ENCODE results near the gene DYRK1B. TPM values are rescaled to one million over a fixed set of nuclear protein-coding genes. Genes with fewer than 3 reads are reported as not detected.
A peak's percentile ranks its signal among the peaks of the same experiment; 100 is the strongest.
"Not testable (repeated sequence)": the region's sequence is repeated elsewhere in the genome, so short reads cannot be mapped to it uniquely, and the experiment has no call there.

The DYRK1B gene
- total RNA-seq (2021) (16.0 and 19.0 TPM in 2 replicates), Bru-seq, nascent RNA (percentile 59 among the genes with signal in this experiment), BruChase-seq, experiment 1, labeled RNA remaining after a 2-hour chase (percentile 57 among the genes with signal in this experiment), BruChase-seq, experiment 2, labeled RNA remaining after a 6-hour chase (percentile 58 among the genes with signal in this experiment)
- long read RNA-seq, transcript DYRK1B-201 (11 exons, 2,535 nt): major isoform, 17 of 24 reads
- long read RNA-seq, partial matches to known transcripts: 4 of 24 reads
- long read RNA-seq, other reads (novel, unspliced or antisense): 0 of 24 reads

DNA sequence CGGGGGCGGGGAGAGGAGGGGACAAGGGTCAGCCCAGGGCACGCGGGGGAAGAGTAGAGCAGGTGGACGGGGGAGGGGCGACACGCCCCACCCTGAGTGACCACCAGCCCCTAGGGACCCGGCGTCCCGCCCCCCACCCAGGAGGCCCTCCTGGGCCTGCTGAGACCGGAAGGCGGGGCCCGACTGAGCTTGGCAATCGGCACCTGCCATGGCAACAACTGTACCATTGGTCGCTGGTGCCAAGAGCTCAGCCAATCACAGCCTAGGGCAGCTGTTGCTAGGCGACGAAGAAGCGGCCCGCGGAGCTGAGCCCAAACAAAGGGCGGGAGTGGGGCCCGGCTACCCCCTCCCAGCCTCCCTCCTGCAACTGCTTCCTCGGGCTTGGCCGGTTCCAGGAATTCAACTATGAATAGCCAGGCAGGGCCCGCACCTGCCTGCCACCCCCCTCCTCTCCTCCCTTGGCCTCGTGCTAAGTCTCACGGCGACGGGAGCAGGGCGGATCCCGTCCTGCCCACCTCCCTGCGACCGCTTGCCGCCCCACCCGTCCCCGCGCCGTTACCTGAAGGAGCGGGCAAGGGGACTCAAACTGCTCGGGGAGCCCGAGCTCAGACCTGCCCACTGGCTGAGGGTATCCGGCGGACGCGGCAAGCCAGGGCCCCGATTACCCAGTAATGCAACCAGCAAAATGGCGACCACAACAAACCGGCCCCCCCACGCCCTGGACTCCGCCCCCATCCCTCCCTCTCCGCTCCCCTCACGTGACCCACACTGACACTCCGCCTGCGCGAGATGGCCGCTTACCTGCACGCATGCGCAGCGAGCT lies at the start of gene DYRK1B:
TSS of gene DYRK1B (minus strand) at position 699 of the 823 bp plus-strand sequence. CDS start 2,295 bp downstream, outside the sequence.
- peak; percentile 98 for DNase-seq (ENCODE audit: low spot score)
- peaks cover 9% of the 10 kb centered on the region for H3K4me1 ChIP-seq (ENCODE audit: insufficient read depth, low read length, poor library complexity, severe bottlenecking)
- ChIA-PET POLR2A (ENCODE audit: low non-redundant PET) (interaction anchor here (0.6 to 0.8 kb wide), 7 partner anchors 13 to 537 kb away, joined by 3 to 17 read pairs (median 3); partner anchors contain the start of genes FBL and MED29), CTCF (interaction anchor here (0.6 to 1.7 kb wide), 5 partner anchors 9 to 583 kb away, joined by 4 to 5 read pairs (median 4); partner anchors contain the start of gene FBL)
- peaks cover 57% of the 10 kb centered on the region for H3K36me3 ChIP-seq (ENCODE audit: insufficient read depth, low read length, poor library complexity, severe bottlenecking)
- TF ChIP-seq EZH2 (IDR thresholded peaks at IDR 0.05; ENCODE audit: borderline replicate concordance, low read depth, low read length, poor library complexity, severe bottlenecking): no peak
- TF ChIP-seq CTCF (conservative IDR thresholded peaks at IDR 0.05; ENCODE audit: low read depth, low read length): no peak
- BruUV-seq (replicated peaks): no TSS peak
- no peaks in the 10 kb centered on the region for H3K9me3 ChIP-seq (ENCODE audit: low read depth, low read length, poor library complexity, severe bottlenecking)
- no peaks in the 10 kb centered on the region for H3K27me3 ChIP-seq (replicated peaks; ENCODE audit: insufficient read depth, low read depth, low read length, poor library complexity)
- H3K4me3 ChIP-seq (ENCODE audit: low read depth, low read length, poor library complexity, severe bottlenecking): peak within 1 kb of the TSS; percentile 93
- intact Hi-C loops (cut with micrococcal nuclease; ENCODE audit: unreplicated experiment): no loop called here
- peak within 1 kb of the TSS; percentile 91 for H3K27ac ChIP-seq (ENCODE audit: low read depth, low read length, poor library complexity, severe bottlenecking)

DNA sequence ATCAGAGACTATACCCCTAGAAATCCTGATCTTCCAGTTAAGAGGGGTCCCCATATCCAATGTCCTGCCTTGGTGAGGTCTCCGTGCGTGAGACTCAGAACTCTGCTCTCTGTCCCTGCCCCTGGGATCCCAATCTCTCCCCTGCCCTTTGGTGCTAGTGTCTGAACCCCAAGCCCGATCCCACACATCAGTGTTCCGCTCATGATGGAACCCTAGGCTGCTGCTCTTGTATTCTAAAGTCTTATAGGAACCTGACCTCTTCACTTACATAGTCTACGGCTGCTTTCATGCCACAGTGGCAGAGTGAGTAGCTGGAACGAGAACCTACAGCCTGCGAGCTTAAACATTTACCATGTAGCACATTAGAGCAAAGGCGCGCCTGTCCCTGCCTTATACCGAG lies 48.7 kb upstream of the DYRK1B start:
- CTCF ChIA-PET; H3K4me3 ChIP-seq (ENCODE audit: low read depth, low read length, poor library complexity, severe bottlenecking); H3K9me3 ChIP-seq (ENCODE audit: low read depth, low read length, poor library complexity, severe bottlenecking): not testable (repeated sequence)

DNA sequence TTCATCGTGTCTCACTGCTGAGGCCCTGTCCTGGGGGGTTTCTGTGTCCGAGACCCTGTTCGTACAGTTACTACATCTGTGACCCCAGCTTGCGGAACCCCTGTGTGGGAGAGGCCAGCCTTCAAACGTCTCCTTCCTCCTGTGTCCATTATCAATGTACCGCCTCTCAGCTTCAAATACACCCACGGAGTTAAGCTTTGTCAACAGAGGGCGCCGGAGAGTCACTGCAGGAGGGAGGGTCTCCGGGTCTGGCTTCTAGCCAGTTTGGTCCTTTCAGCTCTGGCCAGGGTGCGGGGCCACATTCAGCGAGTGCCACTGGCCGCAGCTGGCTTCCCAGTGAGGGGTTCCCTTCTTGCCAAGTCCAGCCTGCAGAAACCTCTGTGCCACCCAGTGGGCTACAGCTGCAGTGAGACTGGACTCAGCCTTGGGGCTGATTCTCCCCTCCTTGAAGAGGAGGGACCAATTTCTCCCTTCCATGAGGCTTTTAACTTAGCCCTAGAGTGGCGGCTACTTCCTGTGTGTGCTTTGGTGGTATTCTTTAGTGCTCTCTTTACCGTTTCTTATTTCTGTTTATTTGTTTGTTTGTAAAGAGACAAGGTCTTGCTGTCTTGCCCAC lies 47.6 kb upstream of the DYRK1B start:
- H3K36me3 ChIP-seq (ENCODE audit: insufficient read depth, low read length, poor library complexity, severe bottlenecking); H3K9me3 ChIP-seq (ENCODE audit: low read depth, low read length, poor library complexity, severe bottlenecking); BruUV-seq (replicated peaks); intact Hi-C loops (cut with micrococcal nuclease; ENCODE audit: unreplicated experiment); H3K4me1 ChIP-seq (ENCODE audit: insufficient read depth, low read length, poor library complexity, severe bottlenecking); H3K27ac ChIP-seq (ENCODE audit: low read depth, low read length, poor library complexity, severe bottlenecking); H3K4me3 ChIP-seq (ENCODE audit: low read depth, low read length, poor library complexity, severe bottlenecking); POLR2A ChIA-PET (ENCODE audit: low non-redundant PET); H3K27me3 ChIP-seq (replicated peaks; ENCODE audit: insufficient read depth, low read depth, low read length, poor library complexity): not testable (repeated sequence)
- CTCF ChIA-PET: interaction anchor here (0.5 to 1.1 kb wide), 3 partner anchors 72 to 403 kb away, joined by 3 to 13 read pairs (median 4); partner anchors contain the start of gene AKT2
- peak; percentile 57 for TF ChIP-seq CTCF (conservative IDR thresholded peaks at IDR 0.05; ENCODE audit: low read depth, low read length)
- peak; percentile 67 for DNase-seq (ENCODE audit: low spot score)

More for the DNA sequence above, 48.7 kb upstream of the DYRK1B start:
- H3K36me3 ChIP-seq (ENCODE audit: insufficient read depth, low read length, poor library complexity, severe bottlenecking); H3K27me3 ChIP-seq (replicated peaks; ENCODE audit: insufficient read depth, low read depth, low read length, poor library complexity); DNase-seq (ENCODE audit: low spot score); POLR2A ChIA-PET (ENCODE audit: low non-redundant PET); H3K4me1 ChIP-seq (ENCODE audit: insufficient read depth, low read length, poor library complexity, severe bottlenecking); H3K27ac ChIP-seq (ENCODE audit: low read depth, low read length, poor library complexity, severe bottlenecking); BruUV-seq (replicated peaks); intact Hi-C loops (cut with micrococcal nuclease; ENCODE audit: unreplicated experiment): not testable (repeated sequence)

- H3K36me3 ChIP-seq (ENCODE audit: insufficient read depth, low read length, poor library complexity, severe bottlenecking); BruUV-seq (replicated peaks); intact Hi-C loops (cut with micrococcal nuclease; ENCODE audit: unreplicated experiment); H3K4me3 ChIP-seq (ENCODE audit: low read depth, low read length, poor library complexity, severe bottlenecking); H3K9me3 ChIP-seq (ENCODE audit: low read depth, low read length, poor library complexity, severe bottlenecking); H3K4me1 ChIP-seq (ENCODE audit: insufficient read depth, low read length, poor library complexity, severe bottlenecking); H3K27ac ChIP-seq (ENCODE audit: low read depth, low read length, poor library complexity, severe bottlenecking); DNase-seq (ENCODE audit: low spot score); POLR2A ChIA-PET (ENCODE audit: low non-redundant PET); CTCF ChIA-PET; H3K27me3 ChIP-seq (replicated peaks; ENCODE audit: insufficient read depth, low read depth, low read length, poor library complexity): not testable (repeated sequence)
Measured at GRCh38 chr19:39880241-39880640, 46.3 kb upstream of the DYRK1B start.

- POLR2A ChIA-PET (ENCODE audit: low non-redundant PET); H3K4me3 ChIP-seq (ENCODE audit: low read depth, low read length, poor library complexity, severe bottlenecking); CTCF ChIA-PET; H3K36me3 ChIP-seq (ENCODE audit: insufficient read depth, low read length, poor library complexity, severe bottlenecking); intact Hi-C loops (cut with micrococcal nuclease; ENCODE audit: unreplicated experiment); DNase-seq (ENCODE audit: low spot score); H3K27ac ChIP-seq (ENCODE audit: low read depth, low read length, poor library complexity, severe bottlenecking); H3K4me1 ChIP-seq (ENCODE audit: insufficient read depth, low read length, poor library complexity, severe bottlenecking); BruUV-seq (replicated peaks); H3K27me3 ChIP-seq (replicated peaks; ENCODE audit: insufficient read depth, low read depth, low read length, poor library complexity); H3K9me3 ChIP-seq (ENCODE audit: low read depth, low read length, poor library complexity, severe bottlenecking): not testable (repeated sequence)
Measured at GRCh38 chr19:39879796-39880195, 45.8 kb upstream of the DYRK1B start.

Measured in A673 (cell line).